HG03175 (cell line): Measurements from ENCODE around the gene TWIST1.

Source experiments
- ATAC-seq: cut with Tn5 transposase; IDR thresholded peaks from one replicate; pipeline ENCODE4 v1.9.1; 2021; ENCODE audit warnings: mild to moderate bottlenecking, moderate library complexity; ENCODE audit not compliant: unreplicated experiment

Gene TWIST1

DNA sequence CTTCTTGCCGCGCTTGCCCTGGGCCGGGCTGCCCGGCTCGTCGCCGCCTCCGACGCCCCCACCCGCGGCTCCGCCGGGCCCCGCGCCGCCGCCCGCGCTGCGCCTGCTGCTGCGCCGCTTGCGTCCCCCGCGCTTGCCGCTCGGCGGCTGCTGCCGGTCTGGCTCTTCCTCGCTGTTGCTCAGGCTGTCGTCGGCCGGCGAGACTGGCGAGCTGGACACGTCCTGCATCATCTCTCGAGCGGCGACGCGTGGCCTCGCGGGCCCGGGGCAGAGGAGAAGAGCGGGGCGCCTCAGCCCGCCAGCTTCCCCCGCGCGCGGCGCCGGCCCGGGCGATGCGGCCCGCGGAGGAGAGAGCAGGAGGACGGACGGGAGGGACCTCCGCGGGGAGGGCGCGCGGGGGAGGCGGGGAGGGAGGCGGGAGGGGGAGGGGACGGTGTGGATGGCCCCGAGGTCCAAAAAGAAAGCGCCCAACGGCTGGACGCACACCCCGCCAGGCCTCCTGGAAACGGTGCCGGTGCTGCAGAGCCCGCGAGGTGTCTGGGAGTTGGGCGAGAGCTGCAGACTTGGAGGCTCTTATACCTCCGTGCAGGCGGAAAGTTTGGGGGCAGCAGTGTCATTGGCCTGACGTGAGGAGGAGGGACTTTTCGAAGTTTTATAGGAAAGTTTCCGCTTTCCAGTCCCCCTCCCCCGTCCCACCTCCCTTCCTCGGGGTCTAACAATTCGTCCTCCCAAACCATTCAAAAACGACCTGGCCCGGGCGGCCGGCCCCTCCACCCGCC, at the start of gene TWIST1:
Gene TWIST1 (minus strand): TSS at position 546 of the 779 bp plus-strand sequence. CDS start 315 bp downstream, at position 231.
- peak; percentile 49 for ATAC-seq

DNA sequence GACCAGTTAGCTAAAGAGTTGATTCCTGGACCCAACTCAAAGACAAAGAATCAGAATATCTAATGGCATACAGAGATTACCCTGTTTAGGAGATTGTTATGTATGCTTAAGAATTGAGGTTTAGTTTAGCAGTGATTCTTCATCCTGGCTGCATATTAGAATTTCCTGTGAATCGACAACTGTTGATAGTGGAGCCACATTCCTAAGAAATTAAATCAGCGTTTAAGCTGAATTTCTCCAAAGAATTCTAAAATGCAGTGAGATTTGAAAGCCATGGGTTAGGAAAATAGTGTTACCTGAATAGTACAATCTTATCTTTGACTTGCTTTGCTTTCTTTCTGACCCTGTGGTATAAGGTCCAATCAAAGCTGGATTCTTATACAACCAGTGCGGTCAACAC, 44.2 kb upstream of the TWIST1 start:
- no peak for ATAC-seq

DNA sequence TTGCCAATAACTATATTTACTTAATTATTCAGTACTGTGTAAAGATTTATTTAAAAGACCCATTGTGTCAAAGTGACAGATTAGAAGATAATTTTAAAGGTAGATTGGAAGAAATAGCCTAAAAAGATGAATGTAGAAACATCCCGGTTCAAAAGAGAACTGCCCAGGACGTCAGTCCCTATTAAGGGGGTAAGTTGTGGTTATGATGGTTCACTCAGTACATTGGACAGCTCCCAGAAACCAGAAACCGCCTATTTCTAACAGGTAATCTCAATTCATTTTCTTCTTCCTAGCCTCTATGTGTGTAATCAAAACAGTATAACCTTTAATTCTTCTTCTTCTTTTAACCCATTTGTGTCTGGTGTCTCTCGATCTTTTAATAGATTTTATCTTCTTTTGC, 29.3 kb upstream of the TWIST1 start:
- no peak for ATAC-seq

DNA sequence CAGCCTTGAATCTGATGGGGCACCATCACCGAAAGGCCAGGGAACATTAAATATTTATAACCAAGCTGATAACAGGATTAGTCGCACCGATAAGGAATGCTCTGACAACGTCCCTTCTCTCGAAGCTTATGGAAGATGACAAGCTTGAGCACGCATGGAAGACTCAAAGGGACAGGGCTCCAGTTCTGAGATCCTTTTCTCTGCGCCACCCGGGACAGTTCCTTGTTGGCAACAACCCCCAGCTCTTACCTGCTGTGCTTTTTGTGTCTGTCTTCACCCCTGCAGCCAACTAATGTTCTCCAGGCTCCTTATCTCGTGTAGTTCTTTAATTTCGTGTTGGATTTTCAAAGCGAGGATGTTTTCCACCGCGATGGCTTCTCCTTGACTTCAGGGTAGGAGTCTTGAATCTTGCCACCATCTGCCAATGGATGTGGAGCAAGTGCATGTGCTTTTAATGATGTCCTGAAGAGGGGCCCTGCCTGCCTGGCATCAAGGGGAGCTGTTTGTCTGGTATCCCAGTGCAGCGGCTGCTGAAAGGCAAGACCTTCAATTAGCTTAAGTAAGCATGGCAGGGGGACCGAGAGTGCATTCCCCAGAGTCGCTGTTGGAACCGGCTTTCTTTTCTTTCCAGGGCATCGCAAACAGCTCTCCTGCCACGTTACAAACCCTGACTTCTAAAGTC, 28.1 kb upstream of the TWIST1 start:
- no peak for ATAC-seq

DNA sequence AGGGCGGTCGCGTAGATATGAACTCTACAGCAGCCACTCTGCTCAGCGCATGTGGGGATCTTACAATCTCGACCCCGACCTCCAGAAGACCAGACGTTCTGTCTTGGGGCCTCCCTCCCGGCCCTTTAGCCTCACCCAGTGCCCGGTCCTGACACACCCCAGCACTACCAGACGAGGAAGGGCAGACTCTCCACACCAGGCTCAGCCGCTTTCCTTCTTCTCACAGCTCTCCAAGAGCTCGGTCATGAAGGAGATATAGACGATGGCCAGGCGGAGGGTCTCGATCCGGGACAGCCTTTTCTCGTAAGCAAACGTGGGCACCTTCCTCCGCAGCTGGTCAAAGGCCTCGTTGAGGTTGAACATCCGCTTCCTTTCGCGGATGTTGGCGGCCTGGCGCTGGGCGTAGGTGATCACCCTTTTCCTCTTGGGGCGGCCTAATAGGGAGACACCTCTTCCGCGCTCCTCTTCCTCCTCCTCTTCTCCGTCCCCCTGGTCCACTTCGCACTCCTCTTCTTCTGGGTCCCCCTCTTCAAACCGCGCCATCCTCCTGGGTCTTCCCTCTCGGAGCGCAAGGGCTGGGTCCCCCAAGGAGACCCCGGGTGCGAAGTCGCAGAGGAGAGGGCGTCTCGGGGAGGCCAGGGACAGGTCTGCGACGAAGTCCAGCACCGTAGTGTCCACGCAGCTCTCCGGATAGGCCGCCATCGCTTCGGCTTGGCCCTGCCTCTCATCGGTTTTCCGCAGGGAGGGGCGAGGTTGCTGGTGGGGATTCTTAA, 27.4 kb upstream of the TWIST1 start, which contains the start of gene FERD3L:
Gene FERD3L (minus strand): TSS at position 761 of the 773 bp plus-strand sequence. CDS start 59 bp downstream, at position 702.
- no peak for ATAC-seq

DNA sequence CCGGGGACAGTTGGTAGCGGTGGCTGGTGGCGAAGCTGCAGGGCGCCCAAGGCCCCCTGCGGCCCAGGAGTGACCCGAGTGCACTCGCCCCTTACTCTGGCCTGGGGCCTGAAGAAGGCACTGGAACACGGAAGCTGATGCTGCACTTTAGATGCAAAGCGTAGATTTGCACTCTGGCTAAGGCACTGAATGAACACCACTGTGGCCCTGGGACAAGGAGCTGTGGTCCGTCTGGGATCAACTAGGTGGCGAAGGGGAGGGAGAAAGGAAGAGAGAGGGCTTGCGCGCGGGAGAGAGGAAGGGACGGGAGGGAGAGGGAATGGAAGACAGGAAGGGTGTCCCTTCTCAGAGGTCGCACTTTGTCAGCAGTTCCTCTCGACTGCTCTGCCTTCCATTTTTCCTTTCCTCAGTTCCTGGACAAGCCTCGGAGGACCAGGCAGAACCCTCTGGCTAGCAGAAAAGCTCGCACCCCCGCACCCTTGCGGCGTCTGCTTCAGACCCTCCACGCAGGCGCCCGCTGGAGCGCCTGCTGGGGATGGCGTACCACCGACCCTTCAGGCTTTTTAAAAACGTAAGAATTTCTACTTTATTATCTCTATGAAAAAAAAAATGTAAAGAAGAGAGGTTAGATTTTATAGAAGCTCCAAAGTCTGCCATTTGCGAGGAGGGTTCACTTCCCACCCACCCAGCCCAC, 26.6 kb upstream of the TWIST1 start:
- ATAC-seq = no peak

DNA sequence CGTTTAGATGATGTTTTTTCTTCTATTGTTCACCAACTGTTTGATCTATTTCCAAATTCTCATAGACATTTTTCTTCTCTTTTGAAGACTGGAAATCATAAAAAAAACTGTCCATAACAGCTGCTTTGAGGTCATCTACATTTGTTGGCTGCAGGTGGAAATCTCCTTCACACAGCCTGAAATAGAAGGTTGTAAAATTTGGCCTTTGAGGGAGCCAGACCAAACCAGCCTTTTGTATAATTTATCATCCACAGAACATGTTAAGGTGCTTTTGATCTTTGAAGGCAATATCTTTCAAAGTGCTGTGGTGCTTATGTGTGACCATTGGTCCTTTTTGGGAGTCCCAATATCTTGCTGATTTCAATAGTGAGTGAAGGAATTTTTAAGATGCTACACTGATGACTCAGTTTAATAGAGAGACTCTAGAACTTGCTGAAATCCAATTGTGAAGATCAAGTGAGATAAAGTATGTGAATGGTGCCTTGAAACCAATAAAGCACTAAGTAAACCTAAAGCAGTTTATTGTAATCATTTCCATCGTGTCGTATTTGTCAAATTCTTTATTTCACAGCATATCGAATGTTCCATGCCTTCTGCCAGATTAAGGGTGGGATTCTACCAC, 22.4 kb upstream of the TWIST1 start:
- ATAC-seq = no peak

DNA sequence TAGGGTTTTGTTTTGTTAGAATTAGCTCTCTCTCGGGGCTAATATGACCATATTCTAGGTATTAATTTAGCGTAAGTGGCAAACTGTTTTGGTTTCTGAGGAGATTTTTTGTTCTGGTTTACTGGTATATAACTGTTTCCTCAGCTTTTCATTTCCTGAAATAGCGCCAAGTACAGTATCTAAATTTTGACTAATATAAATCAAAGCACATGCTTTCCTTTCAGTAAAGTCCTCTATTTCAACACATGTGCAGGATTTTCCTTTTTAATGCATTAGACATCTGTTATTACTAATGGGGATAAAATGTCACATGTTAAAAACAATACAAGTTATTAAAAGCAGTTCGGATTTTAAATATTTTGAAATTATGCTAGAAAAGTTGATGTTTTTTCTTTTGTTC, 16.4 kb upstream of the TWIST1 start:
- no peak for ATAC-seq

DNA sequence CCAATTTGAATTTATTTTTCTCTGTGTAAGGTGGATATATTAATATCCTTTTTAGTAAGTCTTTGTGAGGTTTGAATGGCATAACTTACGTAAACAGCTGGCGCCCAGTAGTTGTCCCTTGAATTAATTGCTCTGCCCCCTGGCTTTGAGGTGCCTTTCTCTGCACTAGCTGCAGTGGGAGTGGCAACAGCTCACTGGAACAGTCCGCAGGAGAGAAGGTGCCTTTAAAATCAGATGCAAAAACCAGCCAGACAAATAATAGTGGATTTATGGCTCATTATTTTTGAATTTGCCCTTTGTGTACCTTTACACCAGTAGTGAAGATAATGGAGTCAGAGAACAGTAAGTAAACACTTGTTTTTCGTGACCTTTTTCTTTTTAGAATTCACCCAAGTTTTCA, 16.0 kb upstream of the TWIST1 start:
- ATAC-seq = no peak

DNA sequence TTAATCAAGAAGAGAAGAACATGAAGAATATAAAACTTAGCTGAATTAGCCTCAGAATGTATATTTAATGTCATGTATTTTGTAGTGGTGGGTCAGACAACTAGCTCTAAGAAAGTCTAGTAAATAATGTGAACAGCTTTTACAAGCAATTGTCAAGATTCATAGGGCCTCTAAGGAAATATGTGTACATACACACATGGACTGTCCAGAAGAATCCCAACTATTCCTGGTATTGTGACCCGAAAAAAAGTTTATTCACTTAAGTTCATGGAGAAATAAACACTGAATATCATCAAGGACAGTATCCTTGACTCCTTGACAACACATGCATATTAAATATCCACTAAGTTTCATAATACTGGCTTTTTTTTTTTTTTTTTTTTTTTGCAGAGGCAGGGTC, 11.4 kb upstream of the TWIST1 start:
- no peak for ATAC-seq

DNA sequence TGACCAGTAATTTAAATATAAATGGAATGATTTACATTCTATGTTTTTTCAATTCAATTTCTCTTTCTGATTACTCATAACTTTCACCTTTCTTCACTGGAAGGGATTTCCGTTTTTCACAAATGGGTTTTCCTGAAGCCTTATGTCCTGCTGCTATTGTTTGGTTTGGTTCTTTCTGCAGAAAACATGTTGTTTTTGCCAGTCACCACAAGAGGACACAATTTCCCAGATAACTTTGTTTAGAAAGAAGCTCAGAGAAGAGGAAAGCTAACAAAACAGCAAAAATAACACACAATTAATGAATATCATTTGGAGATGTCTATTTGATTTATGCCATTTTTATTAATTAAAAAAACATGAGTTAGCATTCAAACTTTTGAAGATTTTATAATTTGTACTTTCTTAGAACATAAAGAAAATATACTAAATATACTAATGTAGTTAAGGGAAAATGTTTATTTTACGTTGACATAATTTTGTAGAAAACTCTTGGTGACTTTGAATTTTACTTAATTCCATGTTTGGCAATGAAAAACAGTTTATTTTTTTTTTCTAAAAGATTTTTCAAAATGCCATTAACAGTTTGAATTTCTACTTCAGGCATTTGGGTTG, 4.6 kb upstream of the TWIST1 start:
- ATAC-seq = no peak

DNA sequence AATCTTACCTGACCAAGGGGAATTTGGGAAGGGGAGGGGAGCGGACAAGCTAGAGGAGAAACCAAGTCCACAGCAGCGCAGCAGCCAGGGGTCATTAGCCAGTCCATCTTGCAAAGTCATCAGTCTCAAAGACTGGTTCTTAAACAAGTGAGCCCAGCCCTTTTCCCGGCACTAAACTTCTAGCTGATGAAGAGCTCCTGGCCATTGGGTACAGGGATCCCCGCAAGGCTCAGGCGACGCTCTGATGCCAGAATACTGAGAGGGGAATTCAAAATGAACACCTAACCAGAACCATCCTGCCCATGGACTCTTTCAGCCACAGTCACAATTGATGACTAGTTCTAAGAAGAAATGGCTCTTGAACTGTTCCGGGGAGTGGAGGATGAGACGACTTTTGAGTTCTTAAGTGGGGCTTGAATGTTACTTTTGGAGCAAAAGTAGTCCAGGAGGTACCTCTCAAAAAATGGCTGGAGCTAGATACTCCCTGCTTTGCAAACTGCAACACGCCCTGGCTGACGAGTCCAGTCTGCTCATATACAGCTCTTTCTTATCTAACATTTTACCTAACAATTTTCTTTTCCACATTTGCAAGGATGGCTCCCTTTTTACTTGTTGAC, 2.5 kb upstream of the TWIST1 start:
- no peak for ATAC-seq

DNA sequence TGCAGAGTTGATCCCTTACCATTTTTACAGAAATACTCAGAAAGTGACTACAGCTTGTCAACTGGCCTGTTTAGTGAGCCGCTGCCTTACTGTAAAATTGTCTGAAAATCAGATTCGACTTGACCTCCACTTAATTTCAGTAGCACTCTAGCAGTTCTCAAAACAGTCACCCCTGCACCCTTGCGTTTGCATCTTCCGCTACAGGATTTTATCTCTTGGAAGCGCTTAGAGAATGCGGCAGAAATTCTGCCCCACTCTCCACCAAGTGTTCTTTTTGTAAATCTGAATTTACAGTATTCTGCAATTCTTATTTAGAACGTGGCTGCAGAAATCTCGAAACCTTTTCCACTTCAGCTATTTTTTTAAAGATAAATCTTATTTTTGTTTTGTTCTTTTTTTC, 1.9 kb upstream of the TWIST1 start:
- no peak for ATAC-seq

DNA sequence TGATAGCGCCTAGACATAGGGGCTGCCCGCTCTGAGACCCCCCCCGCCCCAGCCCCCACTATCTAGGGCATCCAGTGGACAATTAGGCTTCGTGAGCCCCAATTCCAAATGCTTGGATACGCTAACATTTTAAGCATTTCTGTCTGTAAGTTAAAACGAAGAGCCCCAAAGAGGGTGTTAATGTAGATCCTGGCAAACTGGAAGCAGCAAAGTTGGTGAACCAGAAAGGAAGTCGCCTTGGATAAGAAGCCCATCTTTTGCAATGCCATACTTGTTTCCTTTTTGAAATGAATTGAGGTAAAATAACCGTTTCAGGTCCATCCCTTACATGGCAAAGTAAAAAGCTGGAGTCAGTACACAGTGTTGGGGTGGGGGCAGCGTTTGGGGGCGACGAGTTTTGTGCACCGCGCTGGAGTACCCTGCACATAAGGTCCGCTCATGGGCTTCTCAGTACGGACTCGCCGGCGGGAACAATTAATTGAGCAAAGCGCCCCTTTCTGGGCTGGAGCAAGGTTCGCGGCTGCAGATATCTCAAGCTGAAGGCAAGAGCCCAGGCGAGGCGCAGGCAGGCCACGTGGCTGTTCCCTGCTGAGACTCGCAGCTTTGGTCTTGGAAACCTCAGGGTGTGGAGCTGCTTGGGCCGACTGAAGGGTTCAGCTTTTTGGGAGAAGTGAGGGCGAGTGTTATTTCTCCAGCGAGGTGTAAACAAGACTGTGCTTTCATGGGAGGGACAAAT, 1.4 kb upstream of the TWIST1 start:
- no peak for ATAC-seq

DNA sequence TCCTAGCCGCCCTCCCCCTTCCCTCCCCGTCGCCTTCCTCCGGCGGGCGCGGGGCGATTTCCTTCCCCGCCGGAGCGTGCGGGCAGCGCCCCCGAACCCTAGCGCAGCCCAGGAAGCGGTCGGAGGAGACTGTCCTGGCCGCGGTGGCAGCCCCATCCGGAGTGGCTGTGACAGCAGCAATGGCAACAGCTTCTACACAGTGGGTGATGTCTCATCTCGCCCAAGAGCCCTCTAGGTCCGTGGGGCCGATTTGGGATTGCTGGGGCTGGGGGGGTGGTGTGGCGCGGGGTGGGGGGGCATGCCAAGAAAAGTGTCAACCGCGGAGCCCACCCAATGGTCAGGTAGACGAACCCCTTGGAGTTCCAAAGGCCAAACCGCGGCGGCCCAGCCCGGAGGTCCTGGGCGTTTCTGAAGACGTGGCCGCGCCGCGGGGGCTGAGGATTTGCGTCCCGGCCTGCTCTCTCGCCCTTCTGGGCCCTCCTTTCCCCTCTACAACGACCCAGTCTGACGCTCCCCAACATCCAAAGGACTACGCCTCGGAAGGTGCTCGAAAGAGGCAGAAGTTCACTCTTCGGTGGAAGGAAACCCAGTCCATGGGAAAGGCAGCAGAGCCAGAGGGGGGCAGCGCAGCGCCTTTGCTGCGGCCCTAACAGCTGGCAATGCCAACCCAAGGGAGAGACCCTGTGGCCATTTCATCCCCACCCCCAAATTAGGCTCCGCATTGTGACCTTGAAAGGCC, 603 bp upstream of the TWIST1 start:
- no peak for ATAC-seq

DNA sequence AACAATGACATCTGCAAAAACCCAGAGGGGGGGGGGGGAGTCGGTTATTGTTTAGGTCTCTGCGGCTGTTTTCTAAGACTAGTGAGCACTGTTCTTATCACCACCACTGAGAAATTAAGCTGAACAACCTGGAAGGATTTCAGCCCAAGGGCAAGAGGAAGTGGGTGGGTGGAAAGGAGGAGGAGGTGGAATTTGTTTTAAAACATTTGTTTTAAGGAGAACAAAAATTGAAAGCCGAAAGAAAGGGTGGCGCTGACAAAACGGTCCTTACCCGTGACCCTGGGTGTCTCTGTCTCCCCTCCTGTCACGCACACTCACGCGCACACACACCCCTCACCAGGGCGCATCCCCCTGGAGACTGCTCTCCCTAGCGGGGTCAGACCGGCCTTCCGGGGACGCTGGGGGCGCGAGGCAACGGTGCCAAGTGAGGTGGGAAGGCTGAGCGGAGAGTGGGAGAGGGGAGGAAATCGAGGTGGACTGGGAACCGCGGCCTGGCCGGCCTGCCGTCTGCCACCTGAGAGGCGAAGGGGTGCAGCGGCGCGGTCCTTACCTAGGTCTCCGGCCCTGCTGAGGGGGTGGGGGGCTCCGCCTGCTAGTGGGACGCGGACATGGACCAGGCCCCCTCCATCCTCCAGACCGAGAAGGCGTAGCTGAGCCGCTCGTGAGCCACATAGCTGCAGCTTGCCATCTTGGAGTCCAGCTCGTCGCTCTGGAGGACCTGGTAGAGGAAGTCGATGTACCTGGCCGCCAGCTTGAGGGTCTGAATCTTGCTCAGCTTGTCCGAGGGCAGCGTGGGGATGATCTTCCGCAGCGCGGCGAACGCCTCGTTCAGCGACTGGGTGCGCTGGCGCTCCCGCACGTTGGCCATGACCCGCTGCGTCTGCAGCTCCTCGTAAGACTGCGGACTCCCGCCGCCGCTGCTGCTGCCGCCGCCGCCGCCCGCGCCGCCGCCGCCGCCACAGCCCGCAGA, 1.0 kb downstream of the TWIST1 start:
- peak; percentile 21 for ATAC-seq

DNA sequence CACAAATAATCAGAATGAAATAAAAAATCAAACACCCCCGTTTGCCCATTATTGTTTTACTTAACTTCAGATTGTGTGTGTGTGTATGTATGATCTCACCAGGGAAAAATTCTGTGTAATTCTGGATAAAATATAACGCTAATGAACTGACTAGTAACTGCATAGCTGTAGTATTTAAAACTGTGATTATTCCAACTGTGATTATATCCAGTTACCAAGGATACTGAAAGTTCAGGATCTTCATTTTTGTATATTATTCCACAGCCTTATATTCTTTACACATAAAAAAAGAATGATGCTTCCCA, 2.9 kb downstream of the TWIST1 start:
- no peak for ATAC-seq
